ACC112 (cell line): ENCODE results near the gene MCTP2.

Source experiments
- H2AFZ ChIP-seq: fragments of 200-600 bp; sonication (generic); one replicate; pipeline ENCODE4 v1.6.0; 2017; ENCODE audit warnings: antibody characterized with exemption, low read length; ENCODE audit not compliant: unreplicated experiment
- H3K27ac ChIP-seq: fragments of 200-600 bp; sonication (generic); 2 replicates; pipeline ENCODE4 v1.5.1; 2014; ENCODE audit warnings: low read depth, mild to moderate bottlenecking, antibody characterized with exemption, low read length, moderate library complexity
- H3K27me3 ChIP-seq: fragments of 200-600 bp; sonication (generic); 2 replicates; pipeline ENCODE4 v1.6.1; 2014; ENCODE audit warnings: mild to moderate bottlenecking, antibody characterized with exemption, low read length, moderate library complexity, mixed read lengths; ENCODE audit not compliant: insufficient read depth
- H3K36me3 ChIP-seq: fragments of 200-600 bp; sonication (generic); 2 replicates; pipeline ENCODE4 v1.6.1; 2016; ENCODE audit warnings: mild to moderate bottlenecking, antibody characterized with exemption, low read length, moderate library complexity, mixed read lengths; ENCODE audit not compliant: insufficient read depth
- H3K4me1 ChIP-seq: fragments of 200-600 bp; sonication (generic); one replicate; pipeline ENCODE4 v1.6.1; 2016; ENCODE audit warnings: low read length, mixed read lengths; ENCODE audit not compliant: insufficient read depth, unreplicated experiment, control insufficient read depth
- H3K4me3 ChIP-seq: fragments of 200-600 bp; sonication (generic); 2 replicates; pipeline ENCODE4 v1.5.1; 2014; ENCODE audit warnings: mild to moderate bottlenecking, low read depth, low read length
- H3K79me2 ChIP-seq: fragments of 200-600 bp; sonication (generic); one replicate; pipeline ENCODE4 v1.6.0; 2016; ENCODE audit warnings: low read length; ENCODE audit not compliant: control insufficient read depth, unreplicated experiment, insufficient read depth

MCTP2 gene

GRCh38 chr15:94280301-94280700, 48.9 kb downstream of the MCTP2 start:
- Histone ChIP-seq H3K79me2 (no peaks in the 10 kb centered on the region), H3K4me1 (no peaks in the 10 kb centered on the region), H3K27me3 (no peaks in the 10 kb centered on the region), H3K4me3 (no peak overlapping the region), H2AFZ (no peak overlapping the region), H3K36me3 (no peaks in the 10 kb centered on the region), H3K27ac (no peak overlapping the region)

- Histone ChIP-seq H3K27me3 (no peaks in the 10 kb centered on the region), H3K4me3 (no peak overlapping the region), H2AFZ (no peak overlapping the region), H3K27ac (no peak overlapping the region), H3K4me1 (no peaks in the 10 kb centered on the region), H3K36me3 (no peaks in the 10 kb centered on the region), H3K79me2 (no peaks in the 10 kb centered on the region)
These were observed 51.2 kb downstream of the MCTP2 start for GRCh38 chr15:94282269-94283250.

GRCh38 chr15:94286583-94286982, 55.2 kb downstream of the MCTP2 start:
- no peak overlapping the region for H3K4me3 ChIP-seq
- H3K27me3 ChIP-seq, result no peaks in the 10 kb centered on the region
- H3K79me2 ChIP-seq, result no peaks in the 10 kb centered on the region
- no peak overlapping the region for H3K27ac ChIP-seq
- no peaks in the 10 kb centered on the region for H3K36me3 ChIP-seq
- H3K4me1 ChIP-seq, result no peaks in the 10 kb centered on the region
- H2AFZ ChIP-seq, result no peak overlapping the region

GRCh38 chr15:94287794-94288246, 56.5 kb downstream of the MCTP2 start:
- Histone ChIP-seq H3K4me1 (no peaks in the 10 kb centered on the region), H3K36me3 (no peaks in the 10 kb centered on the region), H3K27ac (no peak overlapping the region), H3K27me3 (no peaks in the 10 kb centered on the region), H3K4me3 (no peak overlapping the region), H2AFZ (no peak overlapping the region), H3K79me2 (no peaks in the 10 kb centered on the region)

GRCh38 chr15:94290730-94291129, 59.4 kb downstream of the MCTP2 start:
- Histone ChIP-seq H3K36me3 (no peaks in the 10 kb centered on the region), H2AFZ (no peak overlapping the region), H3K4me3 (no peak overlapping the region), H3K27me3 (no peaks in the 10 kb centered on the region), H3K27ac (no peak overlapping the region), H3K79me2 (no peaks in the 10 kb centered on the region), H3K4me1 (no peaks in the 10 kb centered on the region)

- Histone ChIP-seq H3K27ac (no peak overlapping the region), H3K36me3 (no peaks in the 10 kb centered on the region), H3K4me1 (no peaks in the 10 kb centered on the region), H3K4me3 (no peak overlapping the region), H2AFZ (no peak overlapping the region), H3K79me2 (no peaks in the 10 kb centered on the region), H3K27me3 (no peaks in the 10 kb centered on the region)
These were observed 62.3 kb downstream of the MCTP2 start for GRCh38 chr15:94293411-94294402.

- H3K4me1 ChIP-seq, result no peaks in the 10 kb centered on the region
- H3K27me3 ChIP-seq, result no peaks in the 10 kb centered on the region
- H3K36me3 ChIP-seq, result no peaks in the 10 kb centered on the region
- no peaks in the 10 kb centered on the region for H3K79me2 ChIP-seq
- no peak overlapping the region for H2AFZ ChIP-seq
- H3K4me3 ChIP-seq, result no peak overlapping the region
- no peak overlapping the region for H3K27ac ChIP-seq
These were observed 63.2 kb downstream of the MCTP2 start for GRCh38 chr15:94294556-94294955.

- Histone ChIP-seq H3K27ac (no peak overlapping the region), H2AFZ (no peak overlapping the region), H3K4me3 (no peak overlapping the region), H3K4me1 (no peaks in the 10 kb centered on the region), H3K79me2 (no peaks in the 10 kb centered on the region), H3K36me3 (no peaks in the 10 kb centered on the region), H3K27me3 (no peaks in the 10 kb centered on the region)
These were observed 63.9 kb downstream of the MCTP2 start for GRCh38 chr15:94295275-94295674.

- Histone ChIP-seq H3K27ac (no peak overlapping the region), H3K36me3 (no peaks in the 10 kb centered on the region), H3K4me3 (no peak overlapping the region), H2AFZ (no peak overlapping the region), H3K4me1 (no peaks in the 10 kb centered on the region), H3K27me3 (no peaks in the 10 kb centered on the region), H3K79me2 (no peaks in the 10 kb centered on the region)
These were observed 65.4 kb downstream of the MCTP2 start for GRCh38 chr15:94296717-94297116.

GRCh38 chr15:94297558-94297957, 66.2 kb downstream of the MCTP2 start:
- H3K79me2 ChIP-seq, result no peaks in the 10 kb centered on the region

More at GRCh38 chr15:94297558-94297957, 66.2 kb downstream of the MCTP2 start:
- H3K36me3 ChIP-seq, result no peaks in the 10 kb centered on the region
- no peaks in the 10 kb centered on the region for H3K27me3 ChIP-seq
- H3K27ac ChIP-seq, result no peak overlapping the region
- no peak overlapping the region for H2AFZ ChIP-seq
- no peaks in the 10 kb centered on the region for H3K4me1 ChIP-seq
- H3K4me3 ChIP-seq, result no peak overlapping the region
